Progenitor cell of endocrine pancreas (in vitro differentiated cells): ENCODE measurements around the gene GPR173. TPM values are rescaled to one million over a fixed set of nuclear protein-coding genes. Genes with fewer than 3 reads are reported as not detected.

Experiments
- DNase-seq: peaks from one replicate; pipeline ENCODE4 v3.0.0; 2021; ENCODE audit warnings: low spot score; ENCODE audit not compliant: unreplicated experiment
- H3K27ac Mint-ChIP-seq: 2 replicates; pipeline ENCODE4 v1.8.0; 2021; ENCODE audit warnings: mild to moderate bottlenecking, moderate library complexity, mixed read lengths
- H3K27me3 Mint-ChIP-seq: 2 replicates; pipeline ENCODE4 v1.8.0; 2021; ENCODE audit warnings: mixed read lengths
- H3K36me3 Mint-ChIP-seq: 2 replicates; pipeline ENCODE4 v1.8.0; 2022; ENCODE audit warnings: mixed read lengths; ENCODE audit not compliant: insufficient read depth
- H3K4me1 Mint-ChIP-seq: 2 replicates; pipeline ENCODE4 v1.8.0; 2021; ENCODE audit warnings: low read depth, mixed read lengths
- H3K4me3 Mint-ChIP-seq: 2 replicates; pipeline ENCODE4 v1.8.0; 2021; ENCODE audit warnings: low read depth, mild to moderate bottlenecking, moderate library complexity, mixed read lengths
- H3K9me3 Mint-ChIP-seq: 2 replicates; pipeline ENCODE4 v1.8.0; 2021; ENCODE audit warnings: low read depth, mixed read lengths
- CTCF ChIP-seq: fragments of 200-600 bp; sonication (generic); IDR thresholded peaks from one replicate; pipeline ENCODE4 v1.5.0; 2021; ENCODE audit warnings: antibody characterized with exemption, mild to moderate bottlenecking; ENCODE audit not compliant: unreplicated experiment
- total RNA-seq: library from RNA; stranded (reverse); gene quantifications from 2 replicates; pipeline ENCODE4 v1.2.1, GENCODE V29; 2021

GPR173 gene
- total RNA-seq, 1 donor from 2014 or later, result 19.4 TPM

DNA sequence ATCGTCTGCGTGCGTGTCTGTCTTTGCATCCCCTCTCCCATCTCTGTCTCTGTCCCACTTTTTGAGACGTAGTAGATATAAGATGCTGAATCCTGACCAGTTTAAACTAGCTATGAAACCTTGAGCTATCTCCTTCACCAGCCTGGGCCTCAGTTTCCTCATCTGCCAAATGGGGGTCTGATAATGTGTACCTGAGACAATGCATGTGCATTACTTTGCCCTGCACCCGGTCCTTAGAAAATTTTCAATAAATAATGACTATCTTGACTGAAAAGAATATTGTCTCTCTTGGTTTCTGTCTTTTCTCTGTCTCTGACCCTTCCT lies 46.0 kb downstream of the GPR173 start:
- H3K9me3 Mint-ChIP-seq, result peaks cover 3% of the 10 kb centered on the region

GRCh38 chrX:53095796-53096195 lies 47.2 kb downstream of the GPR173 start:
- Mint-ChIP-seq H3K27me3 (no peaks in the 10 kb centered on the region), H3K4me3 (no peak overlapping the region), H3K9me3 (peaks cover 4% of the 10 kb centered on the region), H3K4me1 (no peaks in the 10 kb centered on the region), H3K36me3 (peaks cover 3% of the 10 kb centered on the region), H3K27ac (no peak overlapping the region)
- DNase-seq, result no peak
- TF ChIP-seq CTCF, result no peak

More for the DNA sequence above, 46.0 kb downstream of the GPR173 start:
- no peak for DNase-seq
- Mint-ChIP-seq H3K4me1 (no peaks in the 10 kb centered on the region), H3K27me3 (no peaks in the 10 kb centered on the region), H3K4me3 (peak overlapping the region; percentile 86), H3K36me3 (peaks cover 2% of the 10 kb centered on the region), H3K27ac (peak overlapping the region; percentile 96)
- TF ChIP-seq CTCF, result no peak

- DNase-seq, result no peak
- H3K4me3 Mint-ChIP-seq, result no peak overlapping the region
These were observed 66.4 kb downstream of the GPR173 start for GRCh38 chrX:53114864-53115549.

GRCh38 chrX:53115550-53115874 lies 66.9 kb downstream of the GPR173 start:
- no peaks in the 10 kb centered on the region for H3K4me1 Mint-ChIP-seq
- no peak overlapping the region for H3K27ac Mint-ChIP-seq
- TF ChIP-seq CTCF, result no peak
- H3K9me3 Mint-ChIP-seq, result peaks cover 9% of the 10 kb centered on the region
- no peaks in the 10 kb centered on the region for H3K27me3 Mint-ChIP-seq
- no peak overlapping the region for H3K4me3 Mint-ChIP-seq
- peaks cover 6% of the 10 kb centered on the region for H3K36me3 Mint-ChIP-seq
- DNase-seq, result no peak

More at GRCh38 chrX:53114864-53115549, 66.4 kb downstream of the GPR173 start:
- Mint-ChIP-seq H3K27ac (no peak overlapping the region), H3K36me3 (peaks cover 7% of the 10 kb centered on the region), H3K27me3 (no peaks in the 10 kb centered on the region), H3K4me1 (no peaks in the 10 kb centered on the region), H3K9me3 (peaks cover 9% of the 10 kb centered on the region)
- TF ChIP-seq CTCF, result no peak

GRCh38 chrX:53116101-53116500 lies 67.5 kb downstream of the GPR173 start:
- Mint-ChIP-seq H3K27me3 (no peaks in the 10 kb centered on the region), H3K27ac (no peak overlapping the region), H3K36me3 (peaks cover 6% of the 10 kb centered on the region), H3K4me3 (no peak overlapping the region), H3K4me1 (no peaks in the 10 kb centered on the region), H3K9me3 (peaks cover 9% of the 10 kb centered on the region)
- DNase-seq, result no peak
- no peak for TF ChIP-seq CTCF
